Activated naive CD8-positive, alpha-beta T cell treated with anti-CD3 and anti-CD28 coated beads, Interleukin-2, amount 50 U/mL, for 16 hours (primary cell): ENCODE data around the gene HEATR5B.
"Not testable (repeated sequence)": the region's sequence is repeated elsewhere in the genome, so short reads cannot be mapped to it uniquely, and the experiment has no call there.

Experiments used
- DNase-seq: peaks from one replicate; pipeline ENCODE4 v3.0.0-alpha.2; 2020; ENCODE audit warnings: low read depth, low spot score

Gene HEATR5B

GRCh38 chr2:36982467-36982866 is 101.7 kb downstream of the HEATR5B start:
- DNase-seq = no peak

DNA sequence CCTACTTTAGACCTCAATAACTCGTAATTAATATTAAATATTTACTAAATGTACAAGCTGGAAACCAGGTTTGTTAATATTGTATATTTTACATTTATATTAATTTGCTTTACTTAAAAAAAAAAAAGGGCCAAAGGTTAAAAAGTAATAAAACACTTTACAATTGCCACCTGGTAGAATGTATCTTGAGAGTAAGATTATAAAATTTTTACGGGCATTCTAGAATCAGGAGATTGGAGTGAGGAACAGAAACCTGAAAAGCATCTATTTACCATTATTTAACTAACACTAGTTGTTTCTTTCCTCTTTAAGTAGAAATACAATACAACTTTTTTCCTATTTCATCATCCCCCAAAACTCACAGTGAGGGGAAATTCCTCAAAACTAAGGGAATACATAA is 102.3 kb downstream of the HEATR5B start:
- DNase-seq = no peak

- not testable (repeated sequence) for DNase-seq
Measured at GRCh38 chr2:36979007-36979406, 105.2 kb downstream of the HEATR5B start.

DNA sequence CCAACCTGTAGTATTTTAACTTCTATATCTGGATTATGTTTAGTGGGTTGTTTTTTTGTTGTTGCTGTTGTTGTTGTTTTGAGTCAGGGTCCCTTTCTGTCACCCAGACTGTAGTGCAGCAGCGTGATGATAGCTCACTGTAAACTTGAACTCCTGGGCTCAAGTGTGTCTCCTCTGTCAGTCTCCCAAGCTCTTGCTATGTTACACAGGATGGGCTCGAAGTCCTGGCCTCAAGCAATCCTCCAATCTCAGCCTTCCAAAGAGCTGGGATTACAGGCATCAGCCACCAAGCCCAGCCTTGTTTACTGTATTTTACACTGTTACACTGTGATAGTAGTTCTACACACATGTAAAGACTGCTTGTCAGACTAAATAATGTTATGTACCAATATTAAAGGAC is 108.1 kb downstream of the HEATR5B start:
- DNase-seq = no peak

DNA sequence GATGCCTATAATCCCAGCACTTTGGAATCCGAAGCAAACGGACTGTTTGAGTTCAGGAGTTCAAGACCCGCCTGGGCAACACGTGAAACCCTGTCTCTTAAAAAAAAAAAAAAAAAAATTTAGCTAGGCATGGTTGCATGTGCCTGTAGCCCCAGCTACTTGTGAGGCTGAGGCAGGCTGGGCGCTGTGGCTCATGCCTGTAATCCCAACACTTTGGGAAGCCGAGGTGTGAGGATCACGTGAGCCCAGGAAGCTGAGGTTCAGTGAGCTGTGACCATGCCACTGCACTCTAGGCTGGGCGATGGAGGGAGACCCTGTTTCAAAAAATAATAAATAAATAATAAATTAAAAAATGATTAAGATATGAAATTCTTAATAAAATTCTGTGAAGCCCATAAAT is 108.9 kb downstream of the HEATR5B start:
- no peak for DNase-seq

- DNase-seq = no peak
Measured at GRCh38 chr2:36973320-36973719, 110.9 kb downstream of the HEATR5B start.

- no peak for DNase-seq
Measured at GRCh38 chr2:36971990-36972389, 112.2 kb downstream of the HEATR5B start.

DNA sequence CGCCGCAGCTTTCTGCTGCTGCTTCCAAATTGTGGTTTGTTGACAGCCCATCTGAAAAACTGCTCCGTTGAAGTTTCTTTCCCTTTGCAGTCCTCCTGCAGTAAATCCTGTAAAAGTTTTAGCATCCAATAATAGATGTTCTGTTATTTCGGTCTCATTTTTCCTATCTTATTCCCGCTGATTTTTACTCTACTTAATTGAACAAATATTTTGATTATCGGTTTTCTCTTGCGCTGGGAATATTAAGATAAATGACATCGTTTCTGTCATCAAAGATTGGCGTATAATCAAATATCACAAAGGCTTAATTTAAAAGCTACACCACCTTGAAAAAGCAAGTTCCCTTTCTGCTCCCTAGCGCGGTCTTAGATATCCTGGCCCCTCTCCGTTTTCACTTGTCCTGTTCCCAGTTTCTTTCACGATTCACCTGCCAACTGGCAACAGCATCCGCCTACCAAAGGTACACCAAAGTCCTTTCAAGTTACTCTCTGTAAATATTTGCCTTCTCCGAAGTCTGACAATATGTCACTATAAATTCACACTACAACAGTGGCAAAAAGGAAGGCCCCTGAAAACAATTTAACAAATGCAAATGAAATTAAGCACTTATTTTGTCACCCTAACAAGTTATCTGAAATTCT is 116.8 kb downstream of the HEATR5B start:
- DNase-seq = no peak

DNA sequence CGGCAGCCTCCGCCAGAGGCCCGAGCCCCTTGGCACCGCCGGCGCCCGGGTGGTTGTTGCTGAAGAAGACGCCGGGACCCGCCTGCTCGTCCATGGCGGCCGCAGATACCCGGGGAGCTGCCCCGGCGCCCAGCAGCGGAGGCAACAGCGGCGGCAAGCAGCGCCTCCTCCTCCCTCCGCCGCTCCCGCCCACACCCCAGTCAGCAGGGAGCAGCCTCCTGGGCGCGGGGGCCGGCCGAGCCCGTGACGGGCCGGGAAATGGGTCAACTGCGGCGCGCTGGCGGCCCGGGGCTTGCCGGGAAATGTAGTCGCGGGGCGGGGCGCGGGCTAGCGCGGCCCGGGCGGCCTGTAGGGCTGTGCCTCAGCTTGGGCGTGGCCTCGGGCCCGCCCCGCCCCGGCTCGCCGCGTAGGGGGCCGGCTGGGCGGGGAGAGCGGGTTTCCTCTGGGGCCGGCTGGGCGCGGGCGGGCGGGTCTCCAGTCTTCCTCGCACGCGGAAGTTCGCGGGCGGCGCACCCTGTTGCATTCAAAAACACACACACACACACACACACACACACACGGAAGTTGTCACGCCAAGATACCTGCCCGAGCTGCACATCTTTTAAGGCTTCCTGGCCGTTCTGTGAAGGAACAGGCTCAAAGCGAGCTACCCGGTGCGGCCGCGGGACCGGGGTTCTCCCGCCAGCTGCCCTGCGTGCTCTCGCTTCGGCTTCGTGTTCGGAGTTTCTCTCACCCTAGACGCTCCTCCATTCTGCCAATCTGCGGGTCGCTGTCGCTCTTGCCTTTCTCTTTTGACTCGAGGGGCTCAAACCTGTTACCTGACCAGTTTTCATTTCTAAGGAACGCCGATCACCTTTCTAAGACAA is 117.6 kb downstream of the HEATR5B start, which contains the start of gene STRN:
STRN (minus strand) TSS at position 167 of the 866 bp plus-strand sequence; CDS start at position 94, 73 bp downstream.
- peak; percentile 95 for DNase-seq

- DNase-seq = no peak
Measured at GRCh38 chr2:36965751-36966369, 118.3 kb downstream of the HEATR5B start.

DNA sequence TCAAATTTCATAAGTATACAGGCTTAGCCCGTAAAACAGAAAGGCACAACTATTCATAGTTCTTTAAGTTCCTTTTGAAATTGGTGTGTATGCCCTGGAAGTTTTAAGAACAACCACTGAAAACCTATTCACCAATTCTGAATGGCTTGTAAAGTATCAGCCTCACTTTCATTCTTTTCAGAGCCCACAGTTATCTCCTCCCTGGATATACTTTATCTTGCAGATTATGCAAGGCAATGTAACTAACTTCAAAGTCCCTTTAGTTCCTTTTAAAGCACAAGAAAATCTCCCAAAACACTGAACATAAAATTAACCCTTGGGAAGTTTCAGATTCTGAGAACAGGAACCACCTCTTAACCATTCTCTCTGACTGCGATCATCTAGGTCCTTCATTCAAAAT is 119.0 kb downstream of the HEATR5B start:
- DNase-seq = no peak

- no peak for DNase-seq
Measured at GRCh38 chr2:36964496-36965058, 119.6 kb downstream of the HEATR5B start.

GRCh38 chr2:36963734-36964133 is 120.4 kb downstream of the HEATR5B start:
- DNase-seq = no peak

DNA sequence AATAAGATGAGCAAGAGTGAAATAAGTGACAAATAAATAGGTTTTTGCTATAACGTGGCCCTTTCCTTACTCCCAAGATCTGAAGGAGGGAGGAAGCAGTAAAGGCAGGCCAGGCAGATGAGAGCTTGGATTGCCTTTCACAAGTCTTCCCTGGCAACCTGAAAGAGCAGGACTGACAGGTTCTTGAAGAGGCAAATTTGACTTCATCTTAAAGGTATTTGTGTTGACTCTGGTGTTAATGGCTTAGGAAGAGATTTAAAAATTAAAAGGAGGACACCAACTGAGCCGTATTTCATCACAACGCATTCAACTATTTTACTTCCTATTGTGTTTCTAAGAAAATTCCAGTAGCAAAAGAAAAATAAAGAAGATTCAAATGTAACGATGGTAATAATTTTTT is 121.1 kb downstream of the HEATR5B start:
- DNase-seq = no peak

DNA sequence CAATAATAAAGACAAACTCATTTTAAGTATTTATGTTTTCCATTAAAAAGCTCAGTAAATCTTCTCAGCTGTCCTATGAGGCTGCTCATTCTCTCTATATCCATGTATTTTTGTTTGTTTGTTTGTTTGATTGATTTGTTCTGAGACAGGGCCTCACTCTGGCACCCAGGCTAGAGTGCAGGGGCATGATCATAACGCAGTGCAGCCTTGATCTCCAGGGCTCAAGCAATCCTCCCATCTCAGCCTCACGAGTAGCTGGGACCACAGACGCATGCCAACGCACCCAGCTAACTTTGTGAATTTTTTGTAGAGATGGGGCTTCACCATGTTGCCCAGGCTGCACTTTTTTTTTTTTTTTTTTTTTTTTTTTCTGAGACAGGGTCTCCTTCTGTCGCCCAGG is 123.4 kb downstream of the HEATR5B start:
- DNase-seq = no peak

- DNase-seq = no peak
Measured at GRCh38 chr2:36960005-36960675, 124.0 kb downstream of the HEATR5B start.

DNA sequence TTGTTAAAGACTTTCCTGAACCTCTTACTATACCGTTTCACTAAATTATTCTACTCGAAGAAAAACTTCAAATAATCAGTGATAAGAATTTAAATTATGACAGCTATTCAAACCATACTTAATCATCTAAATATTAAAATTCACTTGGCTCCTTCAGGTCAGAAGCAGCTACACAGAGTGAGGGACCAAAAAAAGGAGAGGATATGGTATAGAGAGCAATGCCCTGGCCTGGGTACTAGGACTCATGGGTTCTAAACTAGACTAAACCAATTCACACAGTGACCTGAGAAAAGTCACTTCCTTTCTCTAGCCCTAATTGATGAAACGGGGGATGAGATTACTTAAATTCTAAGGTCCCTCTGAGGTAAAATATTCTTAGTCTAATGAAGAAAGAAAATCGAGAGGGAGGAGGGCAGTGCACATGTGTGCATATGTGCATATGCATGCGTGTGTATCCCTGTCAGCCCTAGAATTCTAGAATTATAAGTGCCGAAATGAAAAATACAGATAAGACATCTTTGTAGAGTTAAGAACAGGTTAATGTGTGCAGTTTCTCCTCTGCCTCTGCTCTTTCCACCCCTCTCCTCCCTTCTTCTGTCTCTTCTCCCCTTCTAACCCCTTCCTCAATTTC is 129.1 kb downstream of the HEATR5B start:
- no peak for DNase-seq

GRCh38 chr2:36952748-36953197 is 131.4 kb downstream of the HEATR5B start:
- DNase-seq = no peak

GRCh38 chr2:36951574-36951973 is 132.6 kb downstream of the HEATR5B start:
- no peak for DNase-seq

- DNase-seq = no peak
Measured at GRCh38 chr2:36951027-36951518, 133.1 kb downstream of the HEATR5B start.

DNA sequence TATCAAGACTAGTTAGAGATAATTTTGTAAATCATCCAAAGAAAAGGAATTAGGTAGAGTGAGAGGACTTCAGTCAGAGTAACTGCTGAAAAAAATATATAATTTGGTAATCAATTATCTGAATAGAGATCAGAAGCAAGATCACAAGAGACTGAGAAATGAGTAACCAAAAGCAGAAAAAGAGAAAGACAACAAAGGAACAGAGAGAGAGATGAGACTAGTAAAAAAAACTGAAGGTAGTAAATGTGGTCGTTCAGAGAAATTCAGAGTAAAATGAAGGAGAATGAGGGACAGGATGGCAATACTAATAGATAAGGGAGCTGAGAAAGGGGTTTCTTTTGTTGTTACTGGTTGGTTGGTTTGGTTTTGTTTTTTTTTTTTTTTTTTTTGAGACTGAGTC is 134.3 kb downstream of the HEATR5B start:
- DNase-seq = no peak
